NCI-H82 treated with DMSO at 0.1 percent for 48 hours (cell line): ENCODE data around the gene TOB1.

ENCODE experiments used
- DNase-seq: peaks from one replicate; lab custom pipeline; 2025; ENCODE audit not compliant: unreplicated experiment; lab: John Stamatoyannopoulos, UW

The TOB1 gene, protein sequence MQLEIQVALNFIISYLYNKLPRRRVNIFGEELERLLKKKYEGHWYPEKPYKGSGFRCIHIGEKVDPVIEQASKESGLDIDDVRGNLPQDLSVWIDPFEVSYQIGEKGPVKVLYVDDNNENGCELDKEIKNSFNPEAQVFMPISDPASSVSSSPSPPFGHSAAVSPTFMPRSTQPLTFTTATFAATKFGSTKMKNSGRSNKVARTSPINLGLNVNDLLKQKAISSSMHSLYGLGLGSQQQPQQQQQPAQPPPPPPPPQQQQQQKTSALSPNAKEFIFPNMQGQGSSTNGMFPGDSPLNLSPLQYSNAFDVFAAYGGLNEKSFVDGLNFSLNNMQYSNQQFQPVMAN

DNA sequence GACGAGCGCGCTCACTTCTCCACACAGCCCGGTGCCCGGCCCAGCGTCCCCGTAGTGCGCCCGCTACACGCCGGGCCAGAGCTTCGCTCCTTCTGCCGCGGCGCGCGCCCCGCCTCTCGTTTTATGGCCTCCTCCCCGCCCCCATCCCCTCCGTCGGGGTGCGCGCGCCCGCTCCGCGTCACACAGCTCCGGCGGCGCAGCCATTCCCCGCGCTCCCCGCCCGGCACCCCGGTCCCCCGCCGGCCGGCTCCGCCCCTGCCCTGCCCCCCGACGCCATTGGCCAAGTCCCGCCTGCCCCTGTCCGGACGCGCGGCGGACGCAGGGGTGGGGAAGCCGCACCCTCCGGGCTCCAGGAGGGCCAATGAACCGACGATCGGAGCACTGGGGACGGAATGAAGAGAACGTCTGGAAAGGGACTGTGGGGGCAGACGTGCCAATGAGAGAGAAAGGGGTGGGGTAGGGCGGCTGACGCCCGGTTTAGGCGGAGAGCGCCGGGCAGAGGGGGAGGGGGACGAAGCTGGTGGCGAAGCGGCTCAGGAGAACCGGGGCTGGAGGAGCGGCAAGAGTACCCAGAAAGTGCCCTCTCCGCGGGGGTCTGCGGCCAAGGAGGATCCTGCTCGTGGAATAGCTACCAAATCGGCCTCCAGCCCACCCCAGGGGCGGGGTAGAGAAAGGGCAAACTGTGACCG is at the start of gene TOB1:
TSS of gene TOB1 (minus strand) at position 94 of the 689 bp plus-strand sequence. CDS start 2,337 bp downstream, outside the sequence.
- peak; percentile 93 for DNase-seq

DNA sequence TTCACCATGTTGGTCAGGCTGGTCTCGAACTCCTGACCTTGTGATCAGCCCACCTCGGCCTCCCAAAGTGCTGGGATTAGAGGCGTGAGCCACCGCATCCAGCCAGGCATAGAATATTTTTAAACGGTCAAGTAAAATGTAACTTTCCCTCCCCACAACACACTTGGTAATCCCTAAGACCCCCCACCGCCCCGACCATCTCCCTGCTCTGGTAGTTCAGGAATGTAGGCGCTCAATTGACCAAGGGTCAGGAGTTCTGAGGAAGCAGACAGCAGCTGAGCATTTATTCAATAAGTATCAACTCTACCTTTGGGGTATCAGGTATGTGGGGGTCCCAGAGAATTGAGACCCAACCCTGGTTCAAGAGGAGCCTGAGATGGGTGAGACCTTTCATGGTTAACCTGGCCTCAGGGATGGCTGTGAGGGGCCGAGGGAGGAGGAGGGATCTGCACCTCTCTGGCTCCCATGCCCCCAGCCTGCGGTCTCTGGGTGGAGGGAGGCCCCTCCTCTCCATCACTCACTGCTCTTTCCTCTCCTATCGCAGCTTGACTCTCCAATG is 48.4 kb upstream of the TOB1 start:
- DNase-seq = no peak

DNA sequence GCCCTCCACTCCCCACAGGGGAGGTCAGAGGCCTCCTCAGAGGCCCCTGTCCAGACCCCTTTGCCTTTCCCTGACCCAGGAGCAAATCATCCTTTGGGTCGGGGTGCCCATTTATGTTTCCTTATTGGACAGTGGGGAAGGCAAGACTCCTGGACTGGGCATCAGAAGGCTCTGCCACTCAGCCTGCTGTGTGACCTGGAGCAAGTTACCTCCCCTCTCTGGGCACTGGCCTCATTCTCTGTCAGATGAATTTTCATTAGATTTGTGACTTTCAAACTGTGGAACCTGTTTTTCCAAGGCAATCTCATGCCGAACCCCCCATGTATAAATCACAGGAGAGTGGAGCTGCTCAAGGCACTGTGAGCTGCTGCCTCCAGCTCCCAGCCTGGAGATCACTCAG is 47.0 kb upstream of the TOB1 start:
- DNase-seq = no peak

DNA sequence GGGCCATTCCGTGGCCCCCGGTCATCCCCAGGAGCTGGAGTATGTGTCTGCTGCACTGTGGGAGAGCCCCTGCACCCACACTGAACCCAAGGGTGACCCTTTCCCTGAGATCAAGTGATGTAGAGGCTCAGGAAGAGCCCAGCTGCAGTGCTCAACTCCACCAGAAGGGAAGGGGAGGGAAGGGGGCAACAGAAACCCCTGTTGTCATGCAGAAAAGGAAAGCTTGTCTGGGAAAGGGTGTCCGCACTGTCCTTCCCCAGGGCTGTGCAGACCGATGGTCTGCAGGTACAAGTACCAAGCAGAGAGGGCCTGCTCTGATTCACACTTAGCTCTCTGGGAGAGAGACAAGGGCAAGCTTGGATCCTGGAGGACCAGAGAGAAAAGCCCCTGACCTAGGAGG is 45.7 kb upstream of the TOB1 start:
- no peak for DNase-seq

DNA sequence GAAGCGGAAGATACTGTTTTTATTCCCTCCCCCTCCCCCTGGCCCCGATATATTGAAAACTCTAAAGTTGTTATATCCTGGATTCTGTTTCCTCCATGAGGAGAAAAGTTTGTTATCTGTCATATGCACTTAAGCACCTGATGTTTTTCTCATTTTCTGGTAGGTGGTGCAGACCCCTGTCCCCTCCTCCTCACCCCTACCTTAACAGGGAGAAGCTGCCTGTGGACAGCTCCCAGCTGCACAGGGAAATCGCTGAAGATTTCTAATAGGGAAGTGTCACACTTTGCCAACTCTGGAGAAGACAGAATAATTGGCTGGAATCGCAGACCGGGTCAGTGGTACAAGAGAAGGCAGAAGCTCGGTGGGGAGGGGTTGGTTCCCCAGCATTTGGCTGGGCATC is 45.3 kb upstream of the TOB1 start:
- no peak for DNase-seq

DNA sequence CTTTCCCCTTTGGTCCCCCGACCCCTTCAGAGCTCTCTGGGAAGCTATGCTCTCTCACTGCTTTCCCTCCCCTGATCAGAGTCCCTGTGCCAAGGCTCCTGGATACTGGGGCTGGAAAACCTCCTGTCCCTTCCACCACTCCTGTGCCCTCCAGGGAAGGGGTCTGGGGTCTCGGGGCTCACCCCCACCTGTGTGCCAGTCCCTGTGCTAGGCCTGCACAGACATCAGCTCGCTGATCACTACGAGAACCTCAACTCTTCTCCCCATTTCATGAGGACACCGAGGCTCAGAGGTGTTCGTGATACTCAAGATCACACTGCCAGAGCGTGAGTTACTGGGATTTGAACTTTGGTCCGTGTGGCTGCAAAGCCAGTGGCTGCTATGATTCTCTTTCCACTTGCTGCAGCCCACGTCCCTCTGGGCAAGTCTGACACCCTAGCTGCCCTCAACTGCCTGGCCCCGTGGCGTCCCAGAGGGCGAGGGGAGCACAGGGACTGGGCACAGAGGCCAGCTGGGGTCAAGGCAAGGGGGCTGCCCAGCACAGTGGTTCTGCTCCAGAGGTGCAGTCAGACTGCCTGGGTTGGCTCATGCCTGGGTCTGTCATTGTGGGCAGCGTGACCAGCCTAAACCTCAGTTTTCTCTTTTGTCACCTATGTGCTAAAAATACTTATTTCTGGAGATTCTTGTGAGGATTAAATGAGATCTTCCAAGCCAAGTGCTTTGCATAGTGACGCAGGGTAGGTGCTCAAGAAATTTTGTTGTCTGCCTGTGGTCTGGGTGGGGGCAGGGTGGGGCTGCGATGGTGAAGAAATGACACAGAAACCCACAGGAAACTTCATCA is 43.8 kb upstream of the TOB1 start:
- no peak for DNase-seq

DNA sequence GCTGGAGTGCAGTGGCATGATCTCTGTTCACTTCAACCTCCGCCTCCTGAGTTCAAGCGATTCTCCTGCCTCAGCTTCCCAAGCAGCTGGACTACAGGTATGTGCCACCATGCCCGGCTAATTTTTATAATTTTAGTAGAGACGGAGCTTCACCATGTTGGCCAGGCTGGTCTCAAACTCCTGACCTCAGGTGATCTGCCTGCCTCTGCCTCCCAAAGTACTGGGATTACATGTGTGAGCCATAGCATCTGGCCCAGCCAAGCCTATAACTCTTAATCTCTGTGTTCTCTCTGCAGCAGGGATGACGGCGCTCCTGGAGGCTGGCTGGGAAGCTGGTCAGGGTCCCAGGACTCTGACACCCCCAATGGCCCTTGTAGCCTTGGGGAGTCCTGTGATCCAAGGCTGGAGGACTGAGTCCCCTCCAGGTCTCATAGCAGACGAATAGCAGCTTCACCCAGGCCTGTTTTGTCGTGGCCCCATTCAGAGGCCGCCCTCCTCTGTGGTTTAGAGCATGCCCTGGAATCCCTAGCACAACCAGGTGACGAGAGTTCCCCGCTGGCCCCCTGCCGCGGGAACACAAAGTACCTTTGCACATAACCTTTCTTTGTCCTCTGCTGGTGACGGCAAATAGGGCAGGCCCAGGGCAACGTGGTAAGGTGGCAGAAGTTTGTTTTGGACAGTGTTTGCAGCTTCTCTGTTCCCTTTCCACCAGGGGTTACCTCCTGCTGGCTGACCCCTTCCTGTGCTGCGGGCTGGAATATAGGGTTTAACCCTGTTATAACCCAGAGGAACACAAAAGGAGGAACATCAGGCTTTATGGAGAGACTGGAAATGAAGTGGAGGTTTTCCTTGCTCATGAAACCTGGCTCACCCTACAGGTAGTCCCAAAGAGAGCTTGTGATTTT is 43.0 kb upstream of the TOB1 start:
- no peak for DNase-seq

DNA sequence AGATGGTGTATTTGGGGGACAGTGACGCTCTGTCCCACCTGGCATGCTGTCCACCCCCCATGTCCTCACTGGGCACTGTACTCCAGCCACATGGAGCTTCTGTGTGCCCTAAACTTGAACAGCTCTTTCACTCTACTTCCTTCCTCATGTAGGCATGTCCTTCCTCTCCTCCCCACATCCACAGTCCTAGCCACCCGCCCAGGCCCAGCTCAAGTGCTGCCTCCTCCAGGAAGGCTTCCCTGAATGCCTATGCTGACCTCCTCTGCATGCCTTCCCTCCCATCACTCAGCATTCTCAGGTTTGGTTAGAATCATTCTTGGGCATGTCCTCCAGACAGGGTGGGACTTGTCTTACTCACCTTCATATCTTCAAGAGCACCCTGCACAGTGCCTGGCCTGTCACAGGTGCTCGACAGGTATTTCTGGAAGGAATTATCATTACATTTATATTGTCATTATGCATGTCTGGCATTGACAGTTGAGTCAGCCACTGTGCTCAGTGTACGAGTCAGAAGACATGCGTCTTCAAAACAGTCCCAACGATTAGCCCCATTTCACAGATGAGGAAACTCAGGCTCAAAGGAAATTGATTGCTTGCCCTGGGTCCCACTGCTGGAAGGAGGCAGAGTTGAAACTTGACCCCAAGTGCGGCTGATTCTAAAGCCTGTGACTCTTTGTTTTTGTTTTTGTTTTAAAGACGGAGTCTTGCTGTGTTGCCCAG is 42.1 kb upstream of the TOB1 start:
- DNase-seq = no peak

DNA sequence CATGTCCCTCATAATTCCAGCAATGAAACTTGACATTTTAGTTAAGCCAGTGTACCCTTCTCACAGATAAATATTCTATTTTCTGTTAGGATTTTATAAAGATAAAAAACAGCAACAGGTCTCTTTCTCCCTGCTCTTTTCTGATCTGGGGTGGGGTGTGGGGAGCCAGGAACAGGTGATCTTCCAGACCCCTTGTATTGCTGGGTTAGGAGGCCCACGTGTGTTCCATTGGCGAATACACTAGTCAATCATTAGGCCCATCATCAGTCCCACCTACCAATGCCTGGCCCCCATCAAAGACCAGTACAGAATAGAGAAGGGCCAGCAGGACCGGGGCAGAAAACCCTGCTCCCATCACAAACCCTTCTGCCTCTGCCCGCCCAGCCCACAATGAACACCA is 40.3 kb upstream of the TOB1 start:
- DNase-seq = no peak

DNA sequence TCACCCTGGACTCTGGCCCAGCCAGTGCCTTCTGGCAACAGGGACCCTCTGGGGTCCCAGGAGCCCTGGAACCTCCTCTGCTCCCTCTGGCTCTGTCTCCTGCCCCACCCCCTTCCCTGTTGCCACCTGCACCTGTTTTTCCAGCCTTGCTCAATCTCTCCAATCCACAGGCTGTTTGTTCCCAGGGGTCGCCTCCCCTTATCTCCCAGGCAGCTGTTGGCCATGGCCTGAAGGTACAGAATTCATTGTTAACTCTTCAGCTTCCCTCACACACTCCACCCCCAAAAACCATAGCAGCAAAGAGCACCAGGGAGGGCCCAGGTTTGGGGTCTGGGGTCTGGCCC is 39.3 kb upstream of the TOB1 start:
- peak; percentile 71 for DNase-seq

DNA sequence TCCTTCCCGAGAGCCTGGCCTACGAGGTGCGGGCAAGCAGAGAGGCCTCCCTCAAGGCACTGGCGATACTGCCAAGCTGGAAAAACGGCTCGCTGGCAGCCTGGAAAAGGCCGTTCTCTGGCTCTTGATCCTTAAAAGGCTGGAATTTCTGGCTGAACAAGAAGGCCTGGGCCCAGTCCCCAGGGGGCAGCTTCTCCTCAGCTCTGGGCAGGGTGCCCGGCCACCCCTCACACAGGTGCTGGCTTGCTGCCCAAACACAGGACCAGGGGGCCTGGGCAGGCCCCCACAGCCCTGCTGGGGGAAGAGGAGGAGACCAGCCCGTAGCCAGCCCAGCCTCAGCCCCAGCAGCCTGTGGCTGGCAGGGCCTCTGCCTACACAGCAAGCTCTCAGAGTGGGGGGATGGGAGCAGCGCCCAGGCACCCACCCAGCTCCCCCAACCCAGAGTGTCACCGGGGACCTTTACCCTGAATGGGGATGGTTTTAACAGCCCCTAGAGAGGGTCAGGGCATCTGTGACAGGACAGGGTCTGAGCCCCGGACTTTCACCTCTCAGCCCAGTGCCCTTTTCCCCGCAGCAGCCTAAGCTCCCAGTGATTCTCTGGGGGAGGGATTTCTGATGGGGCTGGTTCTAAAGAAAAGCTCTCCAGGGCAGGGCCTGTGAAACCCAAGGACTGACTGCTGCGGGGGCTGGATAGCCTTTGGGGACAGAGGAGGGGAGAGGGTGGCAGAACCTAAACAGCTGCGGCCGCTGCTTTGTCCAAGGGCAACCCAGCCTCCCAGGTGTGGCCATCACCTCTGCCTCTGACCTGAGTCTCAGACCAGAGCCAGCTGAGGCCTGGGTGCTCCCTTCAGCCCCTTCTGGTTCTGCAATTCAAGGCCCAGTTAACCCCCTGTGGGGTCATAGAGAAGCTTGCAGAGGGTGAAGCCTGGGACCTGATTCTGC is 38.6 kb upstream of the TOB1 start:
- peak; percentile 28 for DNase-seq

DNA sequence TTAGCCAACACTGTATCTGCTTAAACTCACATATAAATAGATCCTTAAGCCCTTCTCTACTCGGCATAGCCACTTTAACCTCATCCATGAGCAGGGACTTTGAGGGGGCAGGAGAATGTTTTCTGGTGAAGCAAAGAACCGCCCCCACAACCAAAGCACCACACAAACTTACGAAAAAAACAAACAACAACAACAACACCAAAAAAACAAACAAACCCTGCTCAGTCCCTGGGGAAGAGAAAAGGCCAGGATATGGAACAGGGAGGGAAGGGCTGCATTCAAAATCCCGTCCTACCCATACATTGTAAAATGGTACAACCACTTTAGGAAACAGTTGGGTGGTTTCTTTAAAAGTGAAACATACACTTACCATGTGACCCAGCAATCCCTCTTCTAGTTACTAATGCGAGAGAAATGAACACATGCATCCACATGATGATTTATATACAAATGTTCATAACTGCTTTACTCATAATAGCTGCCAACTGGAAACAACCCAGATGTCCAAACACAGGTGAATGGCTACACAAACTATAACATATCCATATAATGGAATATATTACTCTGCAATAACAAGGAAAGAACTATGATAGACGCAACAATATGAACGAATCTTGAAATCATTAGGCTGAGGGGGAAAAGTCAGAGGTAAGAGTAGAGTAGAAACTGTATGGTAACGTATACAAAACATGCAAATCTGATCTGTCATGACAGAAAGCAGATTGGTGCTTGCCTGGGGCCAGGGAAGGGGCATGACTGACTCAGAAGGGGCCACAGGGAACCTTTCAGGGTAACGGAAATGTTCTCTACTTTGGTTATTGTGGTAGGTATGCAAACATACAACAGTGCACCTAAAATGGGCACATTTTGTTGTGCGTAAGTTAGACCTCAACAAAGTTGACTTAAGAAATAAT is 37.7 kb upstream of the TOB1 start:
- no peak for DNase-seq

DNA sequence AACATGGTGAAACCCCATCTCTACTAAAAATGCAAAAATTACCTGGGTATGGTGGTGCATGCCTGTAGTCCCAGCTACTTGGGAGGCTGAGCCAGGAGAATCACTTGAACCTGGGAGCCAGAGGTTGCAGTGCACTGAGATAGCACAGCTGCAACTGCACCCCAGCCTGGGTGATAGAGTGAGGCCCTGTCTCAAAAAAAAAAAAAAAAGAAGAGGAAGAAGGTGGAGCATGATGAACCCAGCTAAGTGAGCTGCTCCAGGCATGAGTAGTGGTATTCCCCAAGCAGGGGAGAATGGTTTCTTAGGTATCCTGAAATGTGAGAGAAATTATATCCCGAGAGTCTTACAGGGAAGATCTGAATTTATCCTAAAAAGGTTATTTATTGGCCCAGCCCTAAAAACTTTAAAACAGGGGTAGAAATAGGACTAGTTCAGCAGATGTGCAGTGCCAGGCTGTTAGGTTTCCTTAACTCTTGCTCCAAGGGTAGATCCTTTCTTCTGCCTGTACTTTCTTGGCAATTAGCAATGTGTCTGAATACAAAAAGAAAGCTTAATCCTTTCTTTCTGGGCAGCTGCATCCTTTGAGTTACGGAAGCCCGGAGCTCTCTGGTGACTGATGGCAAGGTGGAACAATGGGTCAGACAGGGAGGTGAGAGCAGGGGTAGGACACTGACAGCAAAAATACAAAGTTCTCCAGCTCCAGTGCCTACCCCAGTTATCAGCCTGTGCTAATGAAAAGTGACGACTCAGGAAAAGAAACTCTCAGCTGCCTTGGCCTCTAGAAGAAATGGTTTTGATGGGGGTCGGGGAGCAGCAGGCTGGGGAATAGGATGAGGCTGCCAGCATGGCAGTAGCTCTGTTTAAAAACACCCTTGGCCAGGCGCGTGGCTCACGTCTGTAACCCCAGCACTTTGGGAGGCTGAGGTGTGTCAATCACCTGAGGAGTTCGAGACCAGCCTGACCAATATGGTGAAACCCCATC is 36.5 kb upstream of the TOB1 start:
- DNase-seq = no peak

DNA sequence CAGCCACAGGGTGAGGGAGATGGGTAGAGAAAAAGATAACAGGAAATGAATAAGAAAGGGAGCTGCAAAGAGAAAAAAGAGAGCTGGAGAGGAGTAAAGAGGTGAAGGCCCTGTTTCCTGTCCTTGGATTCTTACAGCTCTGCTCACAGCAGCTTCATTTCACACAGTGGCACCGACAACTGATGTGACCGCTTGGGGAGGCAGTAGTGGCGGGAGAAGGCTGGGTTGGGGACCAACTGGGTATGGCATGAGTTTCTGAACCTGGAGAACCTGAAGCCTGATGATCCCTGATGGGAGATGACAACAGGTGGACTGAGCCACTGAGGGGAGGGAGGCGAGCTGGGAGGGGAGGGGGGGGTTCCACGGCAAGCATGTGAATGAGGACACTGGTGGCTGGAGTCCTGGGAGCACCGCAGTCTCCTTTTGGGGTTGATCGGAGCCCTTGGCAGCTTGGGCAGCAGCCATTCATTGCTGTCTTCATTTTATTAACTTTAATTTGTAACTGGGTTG is 34.3 kb upstream of the TOB1 start:
- no peak for DNase-seq

DNA sequence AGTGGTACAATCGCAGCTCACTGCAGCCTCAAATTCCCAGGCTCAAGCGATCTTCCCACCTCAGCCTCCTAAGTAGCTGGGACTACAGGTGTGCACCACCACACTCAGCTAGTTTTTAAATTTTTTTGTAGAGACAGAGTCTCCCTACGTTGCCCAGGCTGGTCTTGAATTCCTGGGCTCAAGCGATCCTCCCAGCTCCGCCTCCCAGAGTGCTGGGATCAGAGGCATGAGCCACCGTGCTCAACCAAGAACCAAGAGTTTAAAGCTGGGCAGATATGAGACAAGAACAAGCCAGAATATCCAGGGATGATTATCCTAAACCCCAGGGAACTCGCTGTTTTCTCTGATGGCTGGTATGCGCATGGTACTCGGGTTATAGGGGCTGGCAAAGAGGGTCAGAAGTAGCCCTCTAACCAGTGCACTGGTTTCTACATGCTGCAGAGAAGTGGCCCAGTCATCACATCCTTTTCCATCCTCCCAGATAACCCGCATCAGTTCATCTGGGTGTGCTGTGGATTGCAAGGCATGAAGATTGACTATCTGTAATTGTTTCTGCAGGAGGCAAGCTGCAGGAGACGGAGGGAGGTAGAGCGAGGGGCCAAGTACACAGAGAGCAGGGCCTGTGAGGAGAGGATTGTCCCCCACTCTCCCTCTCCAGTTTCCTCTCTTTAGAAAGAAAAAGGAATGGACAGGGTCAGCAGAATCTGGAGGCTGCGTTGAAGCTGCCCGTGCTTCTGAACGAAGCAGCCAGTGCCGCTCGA is 33.6 kb upstream of the TOB1 start:
- DNase-seq = no peak

DNA sequence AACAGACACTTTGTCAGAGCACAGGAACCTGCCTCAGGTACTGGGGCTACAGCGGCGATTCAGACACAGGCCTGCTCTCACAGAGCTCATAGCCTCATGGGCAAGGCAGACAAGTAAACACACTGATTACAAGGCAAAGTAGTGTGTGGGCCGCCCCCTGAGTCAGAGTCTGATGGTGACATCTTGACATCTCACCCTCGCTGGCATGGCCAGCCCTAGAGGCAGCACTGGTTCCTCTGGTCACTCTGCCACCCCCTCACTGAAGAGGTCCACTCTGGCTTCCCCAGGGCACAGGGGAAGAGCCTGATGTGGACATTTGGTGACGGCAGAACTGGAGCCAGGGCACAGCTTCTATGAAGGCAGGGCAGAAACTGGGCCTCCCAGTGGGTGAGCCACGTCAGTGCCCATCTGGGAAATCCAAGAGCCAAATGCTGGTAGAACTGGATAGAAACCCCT is 32.9 kb upstream of the TOB1 start:
- no peak for DNase-seq
